B cell (primary cell): ENCODE measurements around the gene CWC25. TPM values are rescaled to one million over a fixed set of nuclear protein-coding genes. Genes with fewer than 3 reads are reported as not detected.
A peak's percentile ranks its signal among the peaks of the same experiment; 100 is the strongest.

Experiments used
- ATAC-seq: fragments of 200-7000 bp; cut with Tn5 transposase; one replicate; pipeline ENCODE4 v1.10.0; 2021; ENCODE audit warnings: low read depth, mild to moderate bottlenecking, moderate number of reproducible peaks, moderate library complexity
- CTCF ChIA-PET: fragments of 350-600 bp; sonication (Branson Sonifier 250); formaldehyde crosslinking; loops from one replicate; lab custom pipeline; 2021; ENCODE audit warnings: antibody characterized with exemption, inconsistent platforms; lab: Charles Lee
- POLR2A ChIA-PET: fragments of 350-600 bp; sonication (Branson Sonifier 250); formaldehyde crosslinking; loops from one replicate; lab custom pipeline; 2021; ENCODE audit warnings: antibody characterized with exemption; lab: Charles Lee
- DNase-seq: peaks from one replicate; pipeline ENCODE4 v3.0.0; 2013
- H2AFZ ChIP-seq: 2 replicates; pipeline ENCODE4 v1.6.1; 2012; ENCODE audit warnings: mild to moderate bottlenecking, low read depth, low read length; ENCODE audit not compliant: insufficient read depth, poor library complexity, severe bottlenecking
- H3K27ac ChIP-seq, 2 donors: 1 replicate in 1 of 2; 2 replicates in 1 of 2; pipeline ENCODE4 v1.5.1; 2012 to 2013; ENCODE audit warnings: low read length in 2 of 2, mild to moderate bottlenecking in 2 of 2, moderate library complexity in 1 of 2
- H3K27me3 ChIP-seq, 4 experiments: fragments of 200-600 bp in 1 of 4; sonication (generic) in 1 of 4; replicated peaks in 1 of 4; 1 replicate in 2 of 4; 2 replicates in 2 of 4; pipeline versions ENCODE4 v1.6.1 to v1.7.0; 2013 to 2016; ENCODE audit warnings: low read length in 3 of 4, mild to moderate bottlenecking in 2 of 4, mixed read lengths in 1 of 4, moderate library complexity in 1 of 4; ENCODE audit not compliant: insufficient read depth in 4 of 4, control insufficient read depth in 3 of 4; ENCODE audit errors: control extremely low read depth in 1 of 4
- H3K36me3 ChIP-seq, 2 experiments: replicated peaks in 1 of 2; 1 replicate in 1 of 2; 2 replicates in 1 of 2; pipeline versions ENCODE4 v1.6.1 to v1.7.1; 2013; ENCODE audit warnings: low read length in 1 of 2; ENCODE audit not compliant: insufficient read depth in 2 of 2, control insufficient read depth in 1 of 2; ENCODE audit errors: control extremely low read depth in 1 of 2, extremely low read depth in 1 of 2
- H3K4me1 ChIP-seq, 2 donors: fragments of 200-600 bp in 1 of 2; sonication (generic) in 1 of 2; 1 replicate in 1 of 2; 2 replicates in 1 of 2; pipeline versions ENCODE4 v1.5.1 to v1.6.1; 2013 to 2017; ENCODE audit warnings: low read length in 2 of 2; ENCODE audit not compliant: control insufficient read depth in 2 of 2, insufficient read depth in 2 of 2
- H3K4me2 ChIP-seq: replicated peaks from 2 replicates; pipeline ENCODE3; 2012; ENCODE audit warnings: mild to moderate bottlenecking, low read depth, low read length; ENCODE audit not compliant: poor library complexity, severe bottlenecking
- H3K4me3 ChIP-seq, 5 experiments: fragments of 200-600 bp in 1 of 5; sonication (generic) in 1 of 5; 1 replicate in 3 of 5; 2 replicates in 2 of 5; pipeline versions ENCODE4 v1.5.1 to v1.7.0; 2011 to 2016; ENCODE audit warnings: low read length in 4 of 5, mild to moderate bottlenecking in 4 of 5, low read depth in 2 of 5, control low read depth in 1 of 5, moderate library complexity in 1 of 5; ENCODE audit not compliant: insufficient read depth in 1 of 5; ENCODE audit errors: control extremely low read depth in 1 of 5, extremely low read depth in 1 of 5
- H3K79me2 ChIP-seq: fragments of 200-600 bp; sonication (generic); one replicate; pipeline ENCODE4 v1.6.0; 2016; ENCODE audit warnings: low read length; ENCODE audit not compliant: control insufficient read depth, insufficient read depth
- H3K9ac ChIP-seq: fragments of 200-600 bp; sonication (generic); 2 replicates; pipeline ENCODE4 v1.6.1; 2017; ENCODE audit warnings: mild to moderate bottlenecking, low read length, moderate library complexity
- H3K9me3 ChIP-seq, 3 donors: one replicate each; pipeline versions ENCODE4 v1.6.1 to v1.7.1; 2013; ENCODE audit warnings: low read length in 2 of 3; ENCODE audit not compliant: control insufficient read depth in 2 of 3, insufficient read depth in 1 of 3; ENCODE audit errors: control extremely low read depth in 1 of 3
- H4K20me1 ChIP-seq: 2 replicates; pipeline ENCODE4 v1.6.0; 2012; ENCODE audit warnings: mild to moderate bottlenecking, low read length; ENCODE audit not compliant: insufficient read depth, control insufficient read depth, poor library complexity, severe bottlenecking
- H3K27ac Mint-ChIP-seq: one replicate; pipeline ENCODE4 v1.8.0; 2021; ENCODE audit warnings: mixed read lengths
- H3K27me3 Mint-ChIP-seq: one replicate; pipeline ENCODE4 v1.8.0; 2021; ENCODE audit warnings: mixed read lengths
- H3K4me1 Mint-ChIP-seq: one replicate; pipeline ENCODE4 v1.8.0; 2021; ENCODE audit warnings: mixed read lengths
- H3K4me3 Mint-ChIP-seq: one replicate; pipeline ENCODE4 v1.8.0; 2021; ENCODE audit warnings: mixed read lengths
- H3K9me3 Mint-ChIP-seq: one replicate; pipeline ENCODE4 v1.8.0; 2022; ENCODE audit warnings: mixed read lengths; ENCODE audit not compliant: insufficient read depth
- CTCF ChIP-seq: fragments of 200-600 bp; IDR thresholded peaks from one replicate; pipeline ENCODE4 v1.8.0; 2022; ENCODE audit warnings: antibody characterized with exemption, mild to moderate bottlenecking
- EZH2 ChIP-seq: IDR thresholded peaks from 2 replicates; pipeline ENCODE4 v1.6.1; 2012; ENCODE audit warnings: borderline replicate concordance, low read depth, mild to moderate bottlenecking, moderate library complexity, low read length; ENCODE audit not compliant: insufficient read depth, poor library complexity, severe bottlenecking
- WGBS: methylation state at CpG from one replicate; pipeline ENCODE4 v1.1.5; 2013; ENCODE audit warnings: missing lambda C conversion rate; ENCODE audit not compliant: insufficient coverage; 5-methylcytosine and 5-hydroxymethylcytosine counted together
- intact Hi-C: fragments of 100-400 bp; cut with micrococcal nuclease; formaldehyde crosslinking; loops from one replicate; pipeline ENCODE4 v1.10.0; 2022
- polyA plus RNA-seq: library from polyadenylated mRNA; depleted of rRNA; stranded (reverse); fragments of >200 nt; gene quantifications from 2 replicates; pipeline ENCODE4 v1.2.3, GENCODE V29; 2012
- total RNA-seq, 2 donors: library from RNA; stranded (reverse); fragments of 120-200 nt in 1 of 2; gene quantifications; 1 replicate in 1 of 2; 2 replicates in 1 of 2; pipeline versions ENCODE4 v1.2.3 to v1.2.4, GENCODE V29; 2013 to 2022

CWC25 gene
- total and polyA plus RNA-seq, 2 donors (not counting 1 experiment from before 2014, with no cell fraction given): 39.3 to 40.8 TPM

- Histone ChIP-seq H3K4me3 (no peak overlapping the region), H3K9ac (no peak overlapping the region), H3K27me3 (no peaks in the 10 kb centered on the region), H3K27ac (no peak overlapping the region), H3K36me3 (peaks cover 7 to 23% of the 10 kb centered on the region in 2 experiments), H3K4me1 (peaks cover 0 to 3% of the 10 kb centered on the region in 2 donors), H2AFZ (no peak overlapping the region), H3K9me3 (no peaks in the 10 kb centered on the region), H4K20me1 (peaks cover 9% of the 10 kb centered on the region), H3K4me2 (no peak overlapping the region), H3K79me2 (no peaks in the 10 kb centered on the region)
- TF ChIP-seq EZH2 (no peak), CTCF (no peak)
- intact Hi-C loops: no loop called here
- Mint-ChIP-seq H3K4me1 (no peaks in the 10 kb centered on the region), H3K9me3 (no peaks in the 10 kb centered on the region), H3K27me3 (no peaks in the 10 kb centered on the region), H3K27ac (no peak overlapping the region), H3K4me3 (no peak overlapping the region)
- ChIA-PET POLR2A (no interaction called here), CTCF (interaction anchor here (0.7 kb wide), 1 partner anchor 157 kb away, joined by 3 read pairs; no protein-coding TSS in a partner anchor)
- WGBS: 86% methylated on average over 13 of the region's 13 CpGs
- ATAC-seq: no peak
- no peak for DNase-seq
Measured at GRCh38 chr17:38844261-38844757, 19.2 kb upstream of the CWC25 start.

GRCh38 chr17:38825762-38826247, 684 bp upstream of the CWC25 start:
- H2AFZ ChIP-seq: peak overlapping the region; percentile 92
- no peak for ATAC-seq
- H3K9me3 ChIP-seq: no peaks in the 10 kb centered on the region
- no peak for TF ChIP-seq EZH2
- no peak for TF ChIP-seq CTCF
- CTCF ChIA-PET: interaction anchor here (0.6 to 1.7 kb wide), 7 partner anchors 23 to 327 kb away, joined by 3 to 8 read pairs (median 4); partner anchors contain the start of gene RPL23
- H3K4me3 Mint-ChIP-seq: peak overlapping the region; percentile 98
- intact Hi-C loops: loop anchor here (1.0 kb wide), 6 partner anchors 26 to 141 kb away; partner anchors contain the start of genes FBXO47, PSMB3 and RPL23
- no peaks in the 10 kb centered on the region for H3K9me3 Mint-ChIP-seq
- POLR2A ChIA-PET: interaction anchor here (0.7 to 1.7 kb wide), 6 partner anchors 28 to 141 kb away, joined by 3 to 12 read pairs (median 5); partner anchors contain the start of genes FBXO47, LASP1, PSMB3 and RPL23
- peak overlapping the region; percentile 84 for H3K9ac ChIP-seq
- H4K20me1 ChIP-seq: peaks cover 17% of the 10 kb centered on the region
- peaks cover 43% of the 10 kb centered on the region for H3K79me2 ChIP-seq
- H3K36me3 ChIP-seq: peaks cover 0 to 9% of the 10 kb centered on the region in 2 experiments
- peak overlapping the region; percentile 88 to 97 for H3K27ac ChIP-seq
- no peak for DNase-seq
- WGBS: 94% methylated on average over 11 of the region's 17 CpGs
- H3K4me1 Mint-ChIP-seq: peaks cover 25% of the 10 kb centered on the region
- peak overlapping the region; percentile 86 for H3K4me2 ChIP-seq
- peak overlapping the region; percentile 77 to 93 (median 81) for H3K4me3 ChIP-seq
- no peaks in the 10 kb centered on the region for H3K27me3 ChIP-seq
- H3K4me1 ChIP-seq: peaks cover 14 to 19% of the 10 kb centered on the region in 2 donors
- H3K27ac Mint-ChIP-seq: peak overlapping the region; percentile 100
- H3K27me3 Mint-ChIP-seq: no peaks in the 10 kb centered on the region
